Measurements from ENCODE around the gene CA11. TPM values are rescaled to one million over a fixed set of nuclear protein-coding genes. Genes with fewer than 3 reads are reported as not detected.

CA11 gene
- total and polyA plus RNA-seq, 9 of the 15 experiments (the other 6 are each of a cell fraction or from before 2014, with no cell fraction given) = 2.9 to 19.9 (median 8.3) TPM

GRCh38 chr19:48650974-48651682, 5.1 kb upstream of the CA11 start:
- Histone ChIP-seq H3K27ac (ENCODE audit: extremely low read depth, low read depth, low read length) (no peak overlapping the region), H3K9me1 (ENCODE audit: control insufficient read depth, insufficient read depth, low read length) (no peaks in the 10 kb centered on the region), H3K79me2 (ENCODE audit: control insufficient read depth, insufficient read depth, low read length) (no peaks in the 10 kb centered on the region), H3K4me2 (ENCODE audit: insufficient read depth, low read length) (no peak overlapping the region), H4K20me1 (replicated peaks; ENCODE audit: control insufficient read depth, insufficient read depth, low read length) (no peaks in the 10 kb centered on the region), H2AFZ (ENCODE audit: low read depth, low read length) (peak overlapping the region; percentile 24), H3K27me3 (ENCODE audit: control insufficient read depth in 2 of 2, insufficient read depth in 2 of 2, low read length in 2 of 2) (no peaks in the 10 kb centered on the region), H3K36me3 (ENCODE audit: control insufficient read depth, insufficient read depth, low read length) (no peaks in the 10 kb centered on the region), H3K9me3 (replicated peaks; ENCODE audit: control insufficient read depth, insufficient read depth, low read depth, low read length) (no peaks in the 10 kb centered on the region), H3K4me3 (no peak overlapping the region), H3K9ac (ENCODE audit: insufficient read depth in 1 of 2, low read depth in 2 of 2, low read length in 2 of 2) (peak overlapping the region in 1 of 2 experiments; percentile 61; a peak in 1 of 4 replicates), H3K4me1 (replicated peaks in 1 of 2; ENCODE audit: control insufficient read depth in 2 of 2, insufficient read depth in 2 of 2, low read length in 2 of 2) (peaks cover 21 to 62% of the 10 kb centered on the region in 2 experiments)
- CTCF ChIA-PET (ENCODE audit: low intra/inter-chr PET ratio) = interaction anchor here (0.6 kb wide), 1 partner anchor 133 kb away, joined by 6 read pairs; no protein-coding TSS in a partner anchor
- no TSS peak for BruUV-seq (replicated peaks)
- ATAC-seq = no peak
- peak; percentile 65 for FAIRE-seq
- in situ Hi-C loops (cut with MboI) = no loop called here
- peak in 2 of 4 experiments; percentile 21 to 55 for DNase-seq (ENCODE audit: extremely low read depth in 1 of 4, low spot score in 3 of 4)
- POLR2A ChIA-PET = interaction anchor here (0.7 kb wide), 1 partner anchor 90 kb away, joined by 3 read pairs; no protein-coding TSS in a partner anchor
- 42% methylated on average over 12 of the region's 12 CpGs for WGBS (ENCODE audit: insufficient coverage, low coverage, missing lambda C conversion rate)
- intact Hi-C loops (cut with micrococcal nuclease) = no loop called here
- TF ChIP-seq STAG1 (CRISPR knock-in tag; IDR thresholded peaks at IDR 0.05; ENCODE audit: borderline replicate concordance) (no peak), ZNF707 (CRISPR knock-in tag; conservative IDR thresholded peaks at IDR 0.05) (no peak), SIRT6 (IDR thresholded peaks at IDR 0.05; ENCODE audit: low read depth, low read length) (no peak), IFI16 (CRISPR knock-in tag; IDR thresholded peaks at IDR 0.05) (no peak), CEBPG (CRISPR knock-in tag; IDR thresholded peaks at IDR 0.05) (0 out of 2 replicates have a peak, but pooled peaks have one; percentile 7), CEBPG (tag; conservative IDR thresholded peaks at IDR 0.05 in 1 of 2, IDR thresholded peaks at IDR 0.05 in 1 of 2) (no peak), SIN3A (IDR thresholded peaks at IDR 0.05; ENCODE audit: borderline replicate concordance in 2 of 2, control insufficient read depth in 1 of 2, low read depth in 2 of 2, low read length in 2 of 2) (no peak), CXXC5 (CRISPR knock-in tag; IDR thresholded peaks at IDR 0.05) (no peak), E2F8 (IDR thresholded peaks at IDR 0.05; ENCODE audit: low read depth, partially characterized antibody) (no peak), SMARCB1 (IDR thresholded peaks at IDR 0.05; ENCODE audit: insufficient read length, low read depth) (no peak), ATF3 (IDR thresholded peaks at IDR 0.05) (peak; percentile 2; the same call in 1 of the 2 replicates), ATF3 (CRISPR knock-in tag; conservative IDR thresholded peaks at IDR 0.05) (no peak), ZC3H11A (IDR thresholded peaks at IDR 0.05; ENCODE audit: low read depth, low read length) (no peak), RBM25 (IDR thresholded peaks at IDR 0.05; ENCODE audit: low read depth, low read length, severe bottlenecking) (peak; percentile 34), TFE3 (CRISPR knock-in tag; IDR thresholded peaks at IDR 0.05) (no peak), SMAD2 (IDR thresholded peaks at IDR 0.05; ENCODE audit: low read depth, low read length) (no peak), TCF7L2 (IDR thresholded peaks at IDR 0.05; ENCODE audit: low read depth, low read length) (no peak)

Data from K562 (cell line).